Astrocyte of the spinal cord (primary cell): ENCODE results near the gene NCKAP5.

Experiments
- DNase-seq: peaks from one replicate; pipeline ENCODE4 v3.0.0; 2011; ENCODE audit warnings: low read depth, low spot score
- H3K4me3 ChIP-seq: 2 replicates; pipeline ENCODE4 v1.5.1; 2011; ENCODE audit warnings: low read depth, mild to moderate bottlenecking, low read length, moderate library complexity
- in situ Hi-C: cut with HindIII; loops from 2 replicates; pipeline ENCODE4 v1.10.0; 2017; ENCODE audit warnings: low sequenced_read_pairs
- TF ChIP-seq, protein P1 (sequence below): IDR thresholded peaks from 2 replicates; pipeline ENCODE4 v1.5.1; 2012; ENCODE audit warnings: low read depth, mild to moderate bottlenecking, low read length, inconsistent platforms

Gene NCKAP5

DNA sequence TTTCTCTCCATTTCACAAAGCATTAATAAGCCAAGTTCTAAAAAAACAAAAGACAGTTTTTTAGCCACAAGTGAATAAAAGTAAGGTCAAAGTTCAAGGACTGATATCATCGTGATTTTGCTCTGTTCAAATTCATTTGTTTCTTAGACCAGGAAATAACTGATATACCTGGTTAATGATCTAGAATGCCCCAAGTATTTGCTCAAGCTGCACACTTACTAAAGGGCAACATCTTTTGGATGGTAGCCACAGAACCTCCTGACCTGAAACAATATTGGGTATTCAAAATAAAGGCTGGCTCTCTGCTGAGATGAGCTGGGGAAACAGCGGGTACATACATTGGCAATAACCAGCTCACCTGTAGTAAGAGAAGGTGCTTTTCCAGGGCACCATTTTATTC, 583.5 kb downstream of the NCKAP5 start:
- H3K4me3 ChIP-seq: no peak overlapping the region
- in situ Hi-C loops: no loop called here
- TF ChIP-seq, protein P1, sequence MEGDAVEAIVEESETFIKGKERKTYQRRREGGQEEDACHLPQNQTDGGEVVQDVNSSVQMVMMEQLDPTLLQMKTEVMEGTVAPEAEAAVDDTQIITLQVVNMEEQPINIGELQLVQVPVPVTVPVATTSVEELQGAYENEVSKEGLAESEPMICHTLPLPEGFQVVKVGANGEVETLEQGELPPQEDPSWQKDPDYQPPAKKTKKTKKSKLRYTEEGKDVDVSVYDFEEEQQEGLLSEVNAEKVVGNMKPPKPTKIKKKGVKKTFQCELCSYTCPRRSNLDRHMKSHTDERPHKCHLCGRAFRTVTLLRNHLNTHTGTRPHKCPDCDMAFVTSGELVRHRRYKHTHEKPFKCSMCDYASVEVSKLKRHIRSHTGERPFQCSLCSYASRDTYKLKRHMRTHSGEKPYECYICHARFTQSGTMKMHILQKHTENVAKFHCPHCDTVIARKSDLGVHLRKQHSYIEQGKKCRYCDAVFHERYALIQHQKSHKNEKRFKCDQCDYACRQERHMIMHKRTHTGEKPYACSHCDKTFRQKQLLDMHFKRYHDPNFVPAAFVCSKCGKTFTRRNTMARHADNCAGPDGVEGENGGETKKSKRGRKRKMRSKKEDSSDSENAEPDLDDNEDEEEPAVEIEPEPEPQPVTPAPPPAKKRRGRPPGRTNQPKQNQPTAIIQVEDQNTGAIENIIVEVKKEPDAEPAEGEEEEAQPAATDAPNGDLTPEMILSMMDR: no peak
- DNase-seq: no peak

DNA sequence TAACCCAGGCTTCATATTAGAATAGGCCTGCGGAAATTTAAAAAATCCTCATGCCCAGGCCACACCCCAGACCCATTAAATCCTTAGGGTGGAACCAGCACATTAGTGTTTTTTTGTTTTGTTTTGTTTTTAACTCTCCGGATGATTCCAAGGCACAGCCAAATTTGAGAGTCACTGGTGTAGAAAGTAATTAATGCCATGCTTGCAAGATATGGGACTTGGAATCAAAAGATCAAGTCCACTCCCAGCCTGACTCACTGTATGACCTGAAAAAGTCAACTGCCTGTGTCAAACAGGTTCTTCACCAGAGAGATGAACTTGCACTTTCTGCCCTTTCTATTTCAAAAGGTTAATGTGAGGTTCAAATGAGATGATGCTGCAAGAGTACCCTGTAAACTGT, 588.0 kb downstream of the NCKAP5 start:
- no peak for DNase-seq
- TF ChIP-seq, protein P1: no peak
- H3K4me3 ChIP-seq: no peak overlapping the region
- in situ Hi-C loops: no loop called here

DNA sequence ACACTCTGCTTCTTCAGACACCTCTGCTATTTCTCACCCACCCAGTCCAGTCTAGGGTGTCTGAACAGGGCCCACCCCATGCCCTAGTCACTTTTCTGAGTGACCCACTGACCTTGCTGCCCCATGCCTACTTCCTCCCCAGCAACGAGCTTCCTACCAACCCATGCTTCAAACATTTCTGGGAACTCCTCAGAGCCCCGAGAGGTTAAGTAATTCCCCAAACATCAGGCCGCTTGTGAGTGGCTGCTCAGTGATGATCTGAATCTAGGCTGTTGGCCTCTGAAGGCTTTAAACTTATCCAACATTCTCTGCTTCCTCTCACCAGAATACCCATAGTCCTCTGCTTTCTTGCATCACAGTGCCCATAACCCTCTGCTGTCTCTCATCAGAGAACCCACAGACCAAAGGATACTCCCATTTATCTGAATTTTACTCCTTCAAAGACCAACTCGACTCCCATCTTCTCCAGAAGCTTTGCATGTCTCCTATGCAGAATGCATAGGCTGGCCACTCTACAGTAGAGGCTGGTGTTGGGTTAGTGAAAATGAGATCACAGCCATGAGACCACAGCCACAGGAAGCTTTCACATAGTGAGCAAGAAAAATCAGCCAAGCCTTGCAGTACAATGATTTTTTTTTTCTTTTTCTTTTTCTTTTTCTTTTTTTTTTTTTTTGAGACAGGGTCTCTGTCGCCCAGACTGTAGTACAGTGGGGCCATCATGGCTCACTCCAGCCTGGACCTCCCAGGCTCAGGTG, 588.7 kb downstream of the NCKAP5 start:
- TF ChIP-seq, protein P1: no peak
- DNase-seq: no peak
- in situ Hi-C loops: no loop called here
- H3K4me3 ChIP-seq: no peak overlapping the region

DNA sequence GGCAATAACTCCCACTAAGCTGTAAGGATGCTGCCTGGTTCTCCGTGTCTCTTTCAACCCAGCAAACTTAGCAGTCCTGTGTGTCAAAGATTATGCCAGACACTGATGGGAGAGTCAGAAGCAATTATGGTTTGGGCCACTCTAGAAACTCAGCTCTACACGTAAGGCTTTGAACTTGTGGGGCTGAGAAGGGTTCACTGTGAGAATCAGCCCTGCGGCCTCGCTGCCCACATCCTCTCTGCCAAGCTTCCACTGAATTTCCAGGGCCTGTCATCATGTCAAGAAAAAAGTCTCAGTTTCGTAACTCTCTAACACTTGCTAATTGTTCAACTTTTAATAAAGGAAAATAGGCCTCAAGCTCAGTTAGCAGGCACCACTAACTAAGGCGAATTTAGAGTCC, 589.4 kb downstream of the NCKAP5 start:
- in situ Hi-C loops: no loop called here
- no peak overlapping the region for H3K4me3 ChIP-seq
- TF ChIP-seq, protein P1: no peak
- no peak for DNase-seq

DNA sequence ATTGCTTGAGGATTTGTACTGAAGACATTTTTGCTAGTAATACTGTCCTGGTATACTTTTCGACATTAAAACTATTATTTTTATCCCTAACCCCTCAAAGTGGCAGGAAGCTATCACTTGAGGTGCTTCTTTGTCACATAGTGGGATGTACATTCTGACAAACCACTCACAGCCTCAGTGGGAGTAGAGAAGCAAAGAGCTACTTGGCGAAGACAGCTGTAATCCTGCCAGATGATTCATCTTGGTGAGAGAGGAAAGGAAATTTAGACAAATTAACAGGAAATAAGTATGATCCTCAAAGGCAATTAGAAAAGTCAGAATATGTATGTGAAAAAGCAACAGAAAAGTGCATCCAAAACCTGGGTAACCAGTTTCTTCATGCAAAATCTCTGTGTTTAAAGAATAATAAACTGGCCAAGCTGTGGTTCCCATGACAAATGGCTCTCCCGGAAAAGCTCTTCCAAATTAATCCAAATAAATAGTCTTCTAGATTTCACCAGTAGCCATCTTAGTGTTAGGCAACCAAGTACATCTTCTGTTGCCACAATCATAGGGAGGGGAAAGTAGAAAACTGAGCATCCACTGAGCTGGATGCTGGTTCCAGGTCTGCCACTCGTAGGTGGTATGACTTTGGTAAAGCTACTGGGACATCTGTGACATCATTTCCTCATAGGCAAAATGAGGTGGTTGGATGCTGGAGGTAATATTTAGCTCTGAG, 590.3 kb downstream of the NCKAP5 start:
- H3K4me3 ChIP-seq: no peak overlapping the region
- in situ Hi-C loops: no loop called here
- TF ChIP-seq, protein P1: no peak
- DNase-seq: peak; percentile 55

DNA sequence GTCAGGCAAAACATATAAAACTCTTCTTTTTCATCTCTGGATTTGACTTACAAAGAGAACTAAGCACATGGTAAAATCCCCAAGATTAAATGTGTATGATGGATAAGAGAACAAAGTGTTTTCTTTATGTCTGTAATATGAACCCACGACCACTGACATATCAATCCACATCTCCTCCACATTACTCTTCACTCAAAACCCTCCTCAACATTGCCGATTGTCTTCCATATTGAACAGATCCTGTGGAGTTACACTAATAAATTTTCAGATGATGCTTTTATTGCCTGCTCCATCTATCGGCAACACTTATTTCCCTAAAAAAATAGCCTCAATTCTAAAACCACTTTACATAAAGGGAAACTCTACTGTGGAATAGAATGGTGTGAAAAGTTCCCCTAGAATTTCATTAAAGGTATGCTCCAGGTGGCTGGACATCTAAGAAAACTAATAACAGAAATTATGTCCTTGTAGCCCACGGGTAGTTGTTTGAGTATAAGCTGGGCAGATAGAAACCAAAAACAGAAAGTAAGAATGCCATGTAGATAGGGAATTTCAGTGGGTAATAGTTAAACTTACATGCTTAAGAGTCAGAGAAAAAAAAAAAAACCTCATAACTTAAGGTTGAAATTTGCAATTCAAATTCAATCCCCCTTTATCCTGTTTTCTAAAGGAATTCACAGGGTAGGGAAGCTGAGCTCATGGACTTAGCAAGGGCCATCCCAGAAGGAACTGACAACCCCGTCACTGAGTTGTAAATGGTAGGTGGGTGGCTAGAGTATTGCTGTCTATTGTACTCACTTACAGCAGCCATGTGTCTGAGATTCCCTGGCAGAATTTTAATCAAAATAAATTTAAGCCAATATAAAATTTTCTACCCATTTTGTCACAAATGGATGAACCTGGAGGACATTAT, 592.8 kb downstream of the NCKAP5 start:
- H3K4me3 ChIP-seq: no peak overlapping the region
- no peak for DNase-seq
- TF ChIP-seq, protein P1: no peak
- in situ Hi-C loops: no loop called here
